ENCODE measurements around the gene LGALS14.
"Not testable (repeated sequence)": the region's sequence is repeated elsewhere in the genome, so short reads cannot be mapped to it uniquely, and the experiment has no call there.

LGALS14 gene

GRCh38 chr19:39696387-39696786, 7.9 kb upstream of the LGALS14 start:
- DNase-seq: no peak

DNA sequence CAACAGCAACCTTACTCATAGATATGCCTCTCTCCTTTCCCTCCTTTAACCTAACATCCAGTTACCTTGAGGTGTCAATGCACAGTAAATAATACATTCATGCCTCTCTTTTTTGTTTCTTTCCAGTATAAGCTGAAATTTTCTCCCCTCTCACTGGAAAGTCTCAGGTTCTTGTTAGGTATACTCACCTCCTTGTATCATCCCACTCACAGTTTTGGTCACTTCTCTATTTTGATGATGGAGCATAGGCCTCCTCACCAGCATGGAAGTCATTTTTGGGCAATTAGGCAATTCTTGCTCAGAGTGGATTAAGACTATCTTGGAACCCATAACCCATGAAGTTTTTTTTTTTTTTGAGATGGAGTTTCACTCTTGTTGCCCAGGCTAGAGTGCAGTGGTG, 5.7 kb upstream of the LGALS14 start:
- DNase-seq: no peak

- no peak for DNase-seq
These were observed 3.0 kb upstream of the LGALS14 start for GRCh38 chr19:39701291-39701690.

- DNase-seq: peak in 1 of 2 experiments; percentile 44
These were observed 1.4 kb downstream of the LGALS14 start for GRCh38 chr19:39705578-39706188.

DNA sequence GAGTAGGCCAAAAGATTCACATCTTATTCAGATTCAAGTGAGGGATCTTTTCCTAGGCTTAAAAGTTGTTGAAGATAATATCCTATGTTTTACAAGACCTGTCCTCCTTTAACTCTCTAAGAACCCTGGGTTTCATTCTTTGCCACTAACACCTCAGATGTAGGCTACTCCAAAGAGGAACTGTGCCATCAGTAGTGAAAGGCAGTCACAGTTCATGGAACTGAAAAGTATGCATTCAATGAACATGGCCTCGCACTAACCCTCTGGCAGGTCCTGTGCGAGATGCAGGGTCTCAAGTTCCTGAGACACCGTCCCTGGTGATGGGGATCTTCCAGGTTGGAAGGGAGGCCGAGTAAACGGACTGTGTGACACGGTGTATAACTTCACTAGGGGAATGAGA, 4.3 kb downstream of the LGALS14 start:
- no peak for DNase-seq

DNA sequence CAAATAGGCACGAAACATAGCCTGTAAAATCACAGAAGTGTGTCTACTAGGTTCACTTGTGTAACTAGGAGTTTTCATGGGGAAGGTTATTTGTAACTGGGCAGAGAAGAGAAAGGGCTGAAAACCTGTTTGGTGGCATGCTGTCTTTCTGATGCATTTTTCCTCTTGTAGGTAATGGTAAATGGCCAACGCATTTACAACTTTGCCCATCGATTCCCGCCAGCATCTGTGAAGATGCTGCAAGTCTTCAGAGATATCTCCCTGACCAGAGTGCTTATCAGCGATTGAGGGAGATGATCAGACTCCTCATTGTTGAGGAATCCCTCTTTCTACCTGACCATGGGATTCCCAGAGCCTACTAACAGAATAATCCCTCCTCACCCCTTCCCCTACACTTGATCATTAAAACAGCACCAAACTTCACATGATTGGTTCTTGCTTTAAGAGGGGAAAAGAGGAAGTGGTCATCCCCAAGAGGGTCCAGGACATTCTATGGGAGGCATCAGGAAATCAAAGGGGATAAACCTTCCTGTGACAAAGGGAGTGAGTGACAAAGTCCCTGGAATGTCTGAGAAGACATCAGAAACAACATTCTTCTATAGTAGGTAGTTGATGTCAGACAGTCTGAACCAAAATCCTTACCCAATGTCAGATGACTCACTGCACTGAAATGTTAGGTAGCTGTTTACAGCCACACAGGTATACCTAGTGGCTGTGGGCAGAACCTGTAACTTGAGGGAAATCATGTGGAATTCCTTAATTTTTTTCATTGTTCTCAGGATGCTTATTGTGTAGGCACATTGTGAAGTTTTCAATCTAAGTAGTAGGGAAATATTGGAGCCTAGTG, 5.0 kb downstream of the LGALS14 start:
- DNase-seq: no peak

- no peak for DNase-seq
These were observed 6.1 kb downstream of the LGALS14 start for GRCh38 chr19:39710333-39710890.

DNA sequence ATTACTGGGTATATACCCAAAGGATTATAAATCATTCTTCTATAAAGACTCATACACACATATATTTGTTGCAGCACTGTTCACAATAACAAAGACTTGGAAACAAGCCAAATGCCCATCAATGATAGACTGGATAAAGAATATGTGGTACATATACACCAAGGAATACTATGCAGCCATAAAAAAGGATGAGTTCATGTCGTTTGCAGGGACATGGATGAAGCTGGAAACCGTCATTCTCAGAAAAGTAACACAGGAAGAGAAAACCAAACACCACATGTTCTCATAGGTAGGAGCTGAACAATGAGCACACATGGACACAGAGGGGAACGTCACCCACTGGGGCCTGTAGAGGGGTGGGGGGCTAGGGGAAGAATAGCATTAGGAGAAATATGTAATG, 15.9 kb downstream of the LGALS14 start:
- not testable (repeated sequence) for DNase-seq

GRCh38 chr19:39725995-39726394, 21.7 kb downstream of the LGALS14 start:
- no peak for DNase-seq

- no peak for DNase-seq
These were observed 23.0 kb downstream of the LGALS14 start for GRCh38 chr19:39727070-39727800.

DNA sequence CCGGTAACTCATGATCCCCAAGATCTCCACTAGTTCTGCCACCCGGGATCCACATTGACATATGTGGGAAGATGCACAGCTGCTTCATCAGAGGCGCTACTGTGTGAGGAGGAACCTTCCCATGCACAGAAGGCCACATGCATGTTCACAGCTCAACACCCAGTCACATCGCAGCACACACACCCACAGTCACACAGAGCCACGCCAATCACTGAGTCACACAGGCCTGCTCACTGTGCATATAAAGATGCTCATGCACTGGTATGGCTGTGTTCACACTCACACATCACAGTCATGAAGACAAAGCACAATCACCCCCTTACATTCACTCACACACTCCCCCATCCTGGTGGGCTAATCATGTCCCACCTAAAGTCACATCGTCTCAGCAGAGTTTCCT, 23.8 kb downstream of the LGALS14 start:
- no peak for DNase-seq

DNA sequence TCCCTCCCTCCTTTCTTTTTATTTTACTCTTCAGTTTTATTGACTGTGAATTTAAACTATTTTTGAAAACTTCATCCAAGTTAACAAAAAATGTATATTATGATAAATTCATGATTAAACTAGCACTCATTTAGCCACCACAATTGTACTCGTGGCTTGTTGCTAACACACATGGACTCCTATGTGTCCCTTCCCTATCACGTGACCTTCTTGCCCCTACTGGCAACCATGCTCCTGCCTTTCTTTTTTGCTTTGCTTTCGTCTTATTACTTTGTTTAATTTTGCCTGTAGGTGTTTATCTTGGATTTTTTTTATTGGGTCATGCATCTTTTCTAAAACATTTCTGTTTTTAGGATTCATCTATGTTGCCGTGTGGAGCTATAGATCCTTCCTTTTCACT, 25.3 kb downstream of the LGALS14 start:
- DNase-seq: no peak

DNA sequence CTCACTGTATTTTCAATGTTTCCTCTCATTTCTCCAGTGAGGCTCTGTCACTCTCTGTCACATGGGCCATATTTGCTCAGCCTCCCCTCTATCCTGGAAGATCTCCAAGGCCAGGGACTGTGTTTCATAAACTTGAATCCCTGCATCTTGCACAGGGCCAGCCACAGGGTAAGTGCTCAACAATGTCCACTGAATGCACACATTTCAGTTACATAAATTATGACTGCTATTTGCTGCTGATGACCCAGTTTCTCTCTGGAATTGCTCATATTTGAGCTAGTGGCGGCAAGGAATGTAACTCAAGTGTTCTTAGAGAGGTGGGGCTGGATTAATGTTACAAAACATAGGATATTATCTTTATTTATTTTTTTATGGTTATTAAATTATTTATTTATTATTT, 27.4 kb downstream of the LGALS14 start:
- no peak for DNase-seq

- no peak for DNase-seq
These were observed 29.6 kb downstream of the LGALS14 start for GRCh38 chr19:39733841-39734240.

DNA sequence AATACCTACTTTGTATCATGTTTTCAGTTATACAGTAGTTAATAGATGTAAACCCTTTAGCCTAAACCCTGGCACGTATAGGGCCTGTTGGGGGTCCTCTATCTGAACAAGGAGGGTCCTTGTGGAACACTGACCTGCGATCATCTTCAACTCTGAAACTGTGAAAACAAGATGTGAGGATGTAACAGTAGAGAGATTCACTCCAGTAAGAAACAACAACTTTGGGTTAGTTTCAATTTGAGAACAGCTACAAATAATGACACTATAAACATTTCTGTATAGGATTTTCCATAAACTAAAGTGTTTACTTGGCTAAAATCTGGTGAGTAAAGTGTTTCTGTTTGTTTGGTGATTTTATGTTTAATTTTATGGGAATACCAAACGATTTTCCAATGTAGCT, 31.4 kb downstream of the LGALS14 start:
- no peak for DNase-seq

DNA sequence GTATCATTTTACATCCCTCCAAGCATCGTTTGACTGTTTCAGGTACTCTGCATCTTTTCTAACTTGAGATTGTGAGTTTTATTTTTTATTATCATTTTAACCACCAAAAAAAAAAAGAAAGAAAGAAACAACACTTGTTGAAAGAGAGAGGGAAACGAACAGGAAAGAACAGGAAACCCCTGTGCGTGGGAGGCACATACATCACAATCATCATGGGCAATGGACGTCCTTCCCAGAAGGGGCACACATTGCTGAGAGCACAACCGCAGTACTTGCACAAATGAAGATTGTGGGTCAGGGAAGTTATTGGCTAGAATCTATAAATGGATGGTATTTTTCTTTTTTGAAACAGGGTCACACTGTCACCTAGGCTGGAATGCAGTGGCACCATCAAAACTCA, 31.8 kb downstream of the LGALS14 start:
- DNase-seq: no peak

DNA sequence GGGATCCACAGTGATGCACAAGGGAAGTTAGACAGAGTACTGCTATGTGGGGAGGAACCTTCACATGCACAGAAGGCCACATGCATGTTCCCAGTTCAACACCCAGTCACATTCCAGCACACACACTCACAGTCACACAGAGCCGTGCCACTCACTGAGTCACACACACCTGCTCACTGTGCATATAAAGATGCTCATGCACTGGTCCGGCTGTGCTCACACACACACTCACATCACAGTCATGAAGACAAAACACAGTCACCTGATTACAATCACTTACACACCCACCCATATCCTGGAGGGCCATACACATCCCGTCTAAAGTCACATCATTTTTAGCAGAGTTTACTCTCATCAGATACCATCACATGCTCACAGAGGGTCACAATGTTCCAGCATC, 33.1 kb downstream of the LGALS14 start:
- DNase-seq: peak in 1 of 2 experiments; percentile 35

DNA sequence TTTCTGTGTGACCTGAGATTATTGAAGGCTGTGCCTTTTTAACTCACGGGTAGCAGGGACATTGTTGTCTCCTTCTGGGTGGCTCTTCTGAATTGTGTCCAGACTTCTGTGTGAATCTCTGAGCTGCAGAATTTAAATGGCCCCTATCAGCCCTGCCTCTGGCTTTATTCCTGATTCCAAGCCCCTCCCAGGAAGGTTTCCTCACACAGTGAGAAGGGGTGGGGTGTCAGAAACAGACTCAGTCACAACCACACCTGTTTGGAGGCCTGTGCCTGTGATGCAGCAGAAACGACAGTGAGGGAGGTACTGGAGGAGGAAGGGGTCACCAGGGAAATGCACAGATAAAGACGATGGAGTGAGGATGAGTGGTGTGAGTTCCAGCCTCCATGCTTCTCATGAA, 33.6 kb downstream of the LGALS14 start, which contains the start of gene CLC:
CLC (minus strand) TSS at position 139 of the 400 bp plus-strand sequence; CDS start at position 62, 77 bp downstream.
- no peak for DNase-seq

DNA sequence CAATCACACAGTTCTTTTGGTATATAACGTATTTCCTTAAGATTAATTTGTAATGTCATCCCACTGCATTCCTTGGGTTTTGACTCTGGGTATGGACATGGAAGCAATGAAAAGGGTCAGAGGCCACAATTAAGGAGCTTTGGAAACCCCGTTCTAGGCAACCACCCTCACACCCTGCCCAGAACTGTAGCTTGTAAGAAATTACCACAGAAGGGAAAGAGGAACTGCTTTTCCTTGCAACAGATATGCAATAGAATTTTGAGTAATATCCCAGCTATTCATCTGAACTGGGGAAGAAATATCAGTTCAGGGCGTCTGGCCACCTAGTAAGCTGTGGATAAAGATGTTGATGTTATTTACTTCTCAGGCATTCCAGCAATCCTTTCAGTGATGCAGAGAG, 34.5 kb downstream of the LGALS14 start:
- DNase-seq: no peak

GRCh38 chr19:39740395-39740794, 36.1 kb downstream of the LGALS14 start:
- peak in 1 of 2 experiments; percentile 53 for DNase-seq

DNA sequence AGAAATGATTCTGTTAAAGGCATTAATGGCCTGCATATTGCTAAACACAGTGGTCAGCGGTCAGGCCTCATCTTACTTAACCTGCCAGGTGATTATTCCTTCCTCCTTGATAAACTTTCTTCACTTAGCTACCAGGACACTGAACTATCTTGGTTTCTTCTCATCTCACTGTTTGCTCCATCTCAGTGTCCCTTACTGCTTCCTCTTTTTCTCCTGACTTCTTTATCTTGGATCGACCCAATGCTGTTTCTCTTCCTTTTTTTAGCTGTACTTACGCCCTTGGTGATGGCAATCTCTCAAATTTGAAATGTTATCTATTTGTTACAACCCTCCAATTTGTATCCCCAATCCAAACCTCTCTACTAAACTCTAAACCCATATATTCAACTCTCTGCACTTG, 41.4 kb downstream of the LGALS14 start:
- DNase-seq: no peak

GRCh38 chr19:39746836-39747529, 42.7 kb downstream of the LGALS14 start:
- no peak for DNase-seq

DNA sequence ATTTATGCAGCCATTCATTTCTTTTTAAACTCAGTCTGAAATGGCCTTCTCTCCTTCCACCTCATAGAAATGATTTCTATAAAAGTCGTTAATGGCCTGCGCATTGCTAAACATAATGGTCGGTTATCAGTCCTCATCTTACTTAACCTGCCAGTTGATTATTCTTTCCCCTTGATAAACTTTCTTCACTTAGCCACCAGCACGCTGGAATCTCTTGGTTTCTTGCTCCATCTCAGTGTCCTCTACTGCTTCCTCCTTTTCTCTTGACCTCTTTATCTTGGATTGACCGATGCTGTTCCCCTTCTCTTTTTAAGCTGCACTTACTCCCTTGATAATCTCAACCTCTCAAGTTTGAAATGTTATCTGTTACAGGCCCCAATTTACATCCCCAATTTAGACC, 45.7 kb downstream of the LGALS14 start:
- DNase-seq: no peak
